Naive thymus-derived CD8-positive, alpha-beta T cell (primary cell): Measurements from ENCODE around the gene CCL25. TPM values are rescaled to one million over a fixed set of nuclear protein-coding genes. Genes with fewer than 3 reads are reported as not detected.
A peak's percentile ranks its signal among the peaks of the same experiment; 100 is the strongest.

Source experiments
- ATAC-seq, 2 donors: fragments of 150-1000 bp; cut with Tn5 transposase in 1 of 2; sonication (Bioruptor Pico), chemical (Tn5 transposase) in 1 of 2; 1 replicate in 1 of 2; 2 replicates in 1 of 2; pipeline ENCODE4 v1.10.0; 2021; ENCODE audit warnings: mild to moderate bottlenecking in 2 of 2, moderate library complexity in 2 of 2
- POLR2A ChIA-PET: fragments of 350-600 bp; sonication (Branson Sonifier 250); formaldehyde crosslinking; loops from one replicate; lab custom pipeline; 2021; ENCODE audit warnings: antibody characterized with exemption; lab: Charles Lee
- DNase-seq, 10 donors: peaks; one replicate each; pipeline versions ENCODE4 v3.0.0 to v3.0.0-alpha.2; 2020 to 2022
- H3K27ac Mint-ChIP-seq, 10 donors: one replicate each; pipeline ENCODE4 v1.8.0; 2020 to 2022; ENCODE audit warnings: mild to moderate bottlenecking in 10 of 10, mixed read lengths in 10 of 10, moderate library complexity in 4 of 10, inconsistent platforms in 1 of 10
- H3K27me3 Mint-ChIP-seq, 5 donors: one replicate each; pipeline ENCODE4 v1.8.0; 2021 to 2022; ENCODE audit warnings: mixed read lengths in 5 of 5
- H3K36me3 Mint-ChIP-seq, 3 donors: one replicate each; pipeline ENCODE4 v1.8.0; 2020 to 2022; ENCODE audit warnings: mixed read lengths in 3 of 3, mild to moderate bottlenecking in 2 of 3, inconsistent platforms in 1 of 3
- H3K4me1 Mint-ChIP-seq, 4 donors: one replicate each; pipeline ENCODE4 v1.8.0; 2021 to 2022; ENCODE audit warnings: mixed read lengths in 4 of 4
- H3K4me3 Mint-ChIP-seq, 10 donors: one replicate each; pipeline ENCODE4 v1.8.0; 2020 to 2022; ENCODE audit warnings: mild to moderate bottlenecking in 10 of 10, mixed read lengths in 10 of 10, moderate library complexity in 6 of 10, inconsistent platforms in 1 of 10
- H3K9me3 Mint-ChIP-seq, 9 donors: one replicate each; pipeline ENCODE4 v1.8.0; 2020 to 2022; ENCODE audit warnings: mixed read lengths in 9 of 9, mild to moderate bottlenecking in 3 of 9, inconsistent platforms in 1 of 9, moderate library complexity in 1 of 9
- polyA plus RNA-seq, 3 donors: library from polyadenylated mRNA; unstranded; fragments of 300-500 nt; fragmentation: Illumina TruSeq; gene quantifications; one replicate each; pipeline ENCODE4 v1.2.3, GENCODE V29; 2021
- total RNA-seq, 8 experiments: library from RNA in 2 of 8; stranded (reverse) in 2 of 8; gene quantifications; one replicate each; pipeline ENCODE4 v1.2.3 and lab custom pipeline; 2021 to 2026

CCL25 gene
- total and polyA plus RNA-seq, 5 experiments from 2014 or later: 0.22 to 0.36 TPM; not detected in 3

DNA sequence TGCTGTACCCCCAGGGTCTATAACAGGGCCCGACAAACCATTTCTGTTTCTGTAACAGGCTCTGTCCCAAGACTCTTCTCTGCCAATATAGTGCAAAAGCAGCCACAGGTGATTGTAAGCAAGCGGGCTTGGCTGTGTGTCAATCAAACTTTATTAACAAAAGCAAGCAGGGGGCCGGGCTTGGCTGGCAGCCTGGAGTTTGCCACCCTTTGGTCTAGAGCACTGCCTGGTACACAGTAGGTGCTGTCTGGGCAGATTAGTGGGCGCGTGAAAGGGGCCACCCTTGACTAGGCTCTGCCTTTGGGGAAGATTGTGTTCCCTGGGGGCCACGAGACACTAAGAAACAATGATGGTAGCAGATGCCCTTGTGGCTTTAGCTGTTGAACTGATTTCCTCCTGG is 27.4 kb downstream of the CCL25 start:
- H3K9me3 Mint-ChIP-seq: no peaks in the 10 kb centered on the region
- POLR2A ChIA-PET: no interaction called here
- peaks cover 0 to 3% (median 0%) of the 10 kb centered on the region in 4 donors for H3K4me1 Mint-ChIP-seq
- DNase-seq (no peak), ATAC-seq (no peak)
- H3K36me3 Mint-ChIP-seq: no peaks in the 10 kb centered on the region
- no peak overlapping the region for H3K27ac Mint-ChIP-seq
- peaks cover 0 to 7% (median 0%) of the 10 kb centered on the region in 5 donors for H3K27me3 Mint-ChIP-seq
- H3K4me3 Mint-ChIP-seq: no peak overlapping the region

DNA sequence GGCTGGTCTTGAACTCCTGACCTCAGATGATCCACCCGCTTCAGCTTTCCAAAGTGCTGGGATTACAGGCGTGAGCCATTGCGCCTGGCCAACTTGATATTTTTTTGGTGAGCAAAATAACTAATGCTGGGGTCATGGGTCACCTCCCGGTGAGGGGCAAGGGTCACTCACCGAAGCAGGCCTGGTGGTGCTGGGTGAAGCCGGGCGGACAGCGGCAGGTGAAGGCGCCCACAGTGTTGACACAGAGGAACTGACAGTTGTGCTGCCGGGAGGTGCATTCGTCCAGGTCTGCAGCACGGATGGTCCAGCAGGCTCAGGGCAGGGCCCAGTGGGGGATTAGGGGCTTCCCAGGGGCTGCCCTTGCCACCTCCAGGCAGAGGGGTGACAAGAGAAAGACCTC is 28.3 kb downstream of the CCL25 start:
- ATAC-seq (no peak), DNase-seq (peak in 1 of 10 donors; percentile 26)
- H3K27me3 Mint-ChIP-seq: peaks cover 0 to 10% (median 0%) of the 10 kb centered on the region in 5 donors
- no peak overlapping the region for H3K27ac Mint-ChIP-seq
- POLR2A ChIA-PET: interaction anchor here (0.7 kb wide), 1 partner anchor 508 kb away, joined by 4 read pairs; no protein-coding TSS in a partner anchor
- no peaks in the 10 kb centered on the region for H3K9me3 Mint-ChIP-seq
- H3K4me3 Mint-ChIP-seq: no peak overlapping the region
- H3K4me1 Mint-ChIP-seq: peaks cover 0 to 3% (median 0%) of the 10 kb centered on the region in 4 donors
- H3K36me3 Mint-ChIP-seq: no peaks in the 10 kb centered on the region

DNA sequence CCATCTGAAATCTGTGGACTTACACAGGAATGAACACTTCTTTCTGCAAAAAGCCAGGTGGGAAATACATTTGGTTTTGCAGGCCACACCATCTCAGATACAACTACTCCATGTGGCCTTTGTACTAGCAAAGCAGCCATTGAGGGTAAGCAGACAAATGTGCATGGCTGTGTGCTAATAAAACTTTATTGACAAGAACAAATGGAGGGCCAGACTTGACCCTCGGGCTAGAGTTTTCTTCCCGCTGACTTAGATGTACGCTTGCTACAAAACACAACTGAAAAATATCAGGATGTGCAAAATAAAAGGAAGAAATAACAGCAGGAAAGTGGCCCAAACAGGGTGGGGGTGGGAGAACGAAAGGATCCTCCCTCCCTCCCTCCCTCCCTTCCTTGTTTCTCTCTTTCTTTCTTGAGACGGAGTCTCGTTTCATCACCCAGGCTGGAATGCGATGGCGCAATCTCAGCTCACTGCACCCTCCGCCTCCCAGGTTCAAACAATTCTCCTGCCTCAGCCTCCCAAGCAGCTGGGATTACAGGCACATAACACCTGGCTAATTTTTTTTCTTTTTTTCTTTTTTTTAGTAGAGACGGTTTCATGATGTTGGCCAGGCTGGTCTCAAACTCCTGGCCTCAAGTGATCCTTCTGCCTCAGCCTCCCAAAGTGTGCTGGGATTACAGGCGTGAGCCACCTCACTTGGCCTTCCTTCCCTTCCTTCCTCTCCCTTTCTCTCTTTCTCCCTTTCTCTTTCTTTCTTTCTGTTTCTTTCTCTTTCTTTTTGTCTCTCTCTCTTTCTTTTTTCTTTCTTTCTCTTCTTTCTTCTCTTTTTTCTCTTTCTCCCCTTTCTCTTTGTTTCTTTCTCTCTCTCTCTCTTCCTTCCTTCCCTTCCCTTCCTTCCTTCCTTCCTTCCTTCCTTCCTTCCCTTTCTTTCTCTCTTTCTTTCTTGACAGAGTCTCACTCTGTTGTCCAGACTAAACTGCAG is 29.3 kb downstream of the CCL25 start:
- Mint-ChIP-seq H3K9me3 (no peaks in the 10 kb centered on the region), H3K36me3 (no peaks in the 10 kb centered on the region), H3K27ac (peak overlapping the region in 1 of 10 donors; percentile 40), H3K4me1 (peaks cover 0 to 3% (median 0%) of the 10 kb centered on the region in 4 donors), H3K4me3 (no peak overlapping the region), H3K27me3 (peaks cover 0 to 10% (median 0%) of the 10 kb centered on the region in 5 donors)
- ATAC-seq (no peak), DNase-seq (no peak)
- POLR2A ChIA-PET: no interaction called here

DNA sequence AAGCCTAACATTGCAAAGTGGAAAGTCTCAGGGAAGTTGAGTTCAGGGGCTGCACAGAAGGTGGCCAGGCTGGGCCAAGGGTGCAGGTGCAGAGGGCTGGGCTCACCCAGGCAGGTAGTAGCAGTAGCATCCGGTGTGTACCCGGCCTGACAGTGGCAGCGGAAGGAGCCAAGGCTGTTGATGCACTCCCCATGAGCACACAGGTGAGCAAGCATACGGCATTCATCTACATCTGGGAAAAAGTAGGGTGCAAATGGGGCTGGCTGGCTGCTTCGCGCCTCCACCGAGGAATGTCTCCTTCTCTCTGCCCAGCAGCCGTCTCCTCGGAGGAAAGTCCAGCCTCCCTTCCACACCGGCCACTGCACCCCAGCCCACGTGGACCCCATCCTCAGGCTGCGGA is 30.6 kb downstream of the CCL25 start:
- peak in 1 of 10 donors; percentile 54 for DNase-seq
- no peak for ATAC-seq
- Mint-ChIP-seq H3K4me1 (peaks cover 0 to 3% (median 0%) of the 10 kb centered on the region in 4 donors), H3K27ac (no peak overlapping the region), H3K4me3 (no peak overlapping the region), H3K9me3 (no peaks in the 10 kb centered on the region), H3K36me3 (no peaks in the 10 kb centered on the region), H3K27me3 (peaks cover 0 to 10% (median 0%) of the 10 kb centered on the region in 5 donors)
- POLR2A ChIA-PET: no interaction called here

DNA sequence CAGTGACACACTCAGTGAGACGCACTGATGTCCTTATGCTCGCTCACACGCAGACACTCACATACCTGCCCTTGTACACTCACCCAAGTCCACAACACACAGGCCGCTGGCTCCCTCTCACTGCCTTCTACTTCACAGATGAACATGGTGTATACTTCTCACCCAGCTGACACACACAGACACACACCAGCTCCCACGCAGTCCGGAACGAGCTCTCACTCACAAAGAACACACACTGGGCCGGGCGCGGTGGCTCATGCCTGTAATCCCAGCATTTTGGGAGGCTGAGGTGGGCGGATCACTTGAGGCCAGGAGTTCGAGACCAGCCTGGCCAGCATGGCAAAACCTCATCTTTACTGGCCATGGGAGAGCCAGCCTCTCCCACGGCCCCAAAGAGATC is 31.6 kb downstream of the CCL25 start:
- DNase-seq (peak in 1 of 10 donors; percentile 43), ATAC-seq (no peak)
- Mint-ChIP-seq H3K9me3 (no peaks in the 10 kb centered on the region), H3K27ac (peak overlapping the region in 1 of 10 donors; percentile 58), H3K27me3 (peaks cover 0 to 10% (median 0%) of the 10 kb centered on the region in 5 donors), H3K36me3 (no peaks in the 10 kb centered on the region), H3K4me1 (peaks cover 0 to 3% (median 0%) of the 10 kb centered on the region in 4 donors), H3K4me3 (no peak overlapping the region)
- POLR2A ChIA-PET: no interaction called here

DNA sequence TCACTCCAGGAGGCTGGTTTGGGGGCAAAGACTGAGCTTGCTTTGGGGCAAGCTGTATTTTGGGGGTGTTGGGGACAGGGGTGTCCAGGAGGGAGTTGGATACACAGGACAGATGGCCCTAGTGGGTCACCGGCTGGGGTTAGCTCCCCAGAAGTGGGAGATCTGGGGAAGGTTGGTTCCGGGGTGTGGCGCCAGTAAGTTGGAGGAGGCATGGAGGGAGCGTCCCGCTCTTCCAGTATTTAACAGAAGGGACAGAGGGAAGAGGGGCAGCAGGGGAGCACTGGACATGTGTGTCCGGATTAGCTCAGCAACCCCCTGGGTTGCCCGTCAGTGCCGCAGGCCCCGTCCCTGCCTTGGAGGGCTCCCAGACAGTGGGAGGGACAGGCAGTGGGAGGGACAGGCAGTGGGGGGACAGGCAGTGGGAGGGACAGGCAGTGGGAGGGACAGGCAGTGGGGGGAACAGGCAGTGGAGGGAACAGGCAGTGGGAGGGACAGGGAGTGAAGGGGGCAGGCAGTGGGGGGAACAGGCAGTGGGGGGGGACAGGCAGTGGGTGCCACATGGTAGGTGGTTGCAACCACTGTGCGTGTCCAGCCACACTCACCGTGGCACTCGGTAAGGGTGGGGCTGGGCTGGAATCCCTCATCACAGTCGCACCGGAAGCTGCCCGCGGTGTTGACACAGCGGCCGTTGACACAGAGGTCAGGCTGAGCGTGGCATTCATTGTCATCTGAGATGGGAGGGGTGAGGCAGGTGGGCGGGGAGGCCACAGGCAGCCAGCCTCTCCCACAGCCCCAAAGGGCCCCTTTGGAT is 33.2 kb downstream of the CCL25 start:
- no peaks in the 10 kb centered on the region for H3K9me3 Mint-ChIP-seq
- H3K4me3 Mint-ChIP-seq: no peak overlapping the region
- H3K27me3 Mint-ChIP-seq: peaks cover 0 to 10% (median 0%) of the 10 kb centered on the region in 5 donors
- H3K27ac Mint-ChIP-seq: peak overlapping the region in 1 of 10 donors; percentile 60
- H3K4me1 Mint-ChIP-seq: peaks cover 0 to 5% (median 0%) of the 10 kb centered on the region in 4 donors
- ATAC-seq (no peak), DNase-seq (peak in 1 of 10 donors; percentile 46)
- no peaks in the 10 kb centered on the region for H3K36me3 Mint-ChIP-seq
- POLR2A ChIA-PET: interaction anchor here (0.5 to 0.6 kb wide), 2 partner anchors 74 to 249 kb away, joined by 3 to 5 read pairs; no protein-coding TSS in a partner anchor

DNA sequence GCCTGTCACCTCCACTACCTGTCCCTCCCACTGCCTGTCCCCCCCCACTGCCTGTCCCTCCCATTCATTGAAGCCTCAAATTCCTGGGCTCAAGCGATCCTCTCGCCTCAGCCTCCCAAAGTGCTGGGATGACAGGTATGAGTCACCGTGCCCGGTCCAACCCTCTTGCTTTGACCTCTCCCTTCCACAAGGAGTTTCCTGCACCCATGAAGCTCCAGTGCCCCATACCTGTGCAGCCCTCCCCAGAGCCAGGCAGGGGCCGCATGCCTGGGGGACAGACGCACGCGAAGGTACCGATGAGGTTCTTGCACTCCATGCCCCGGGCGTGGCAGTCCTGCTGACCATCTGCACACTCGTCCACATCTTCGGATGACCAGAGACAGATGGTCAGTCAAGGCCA is 34.3 kb downstream of the CCL25 start:
- peaks cover 0 to 3% (median 0%) of the 10 kb centered on the region in 9 donors for H3K9me3 Mint-ChIP-seq
- H3K4me3 Mint-ChIP-seq: no peak overlapping the region
- no peak for ATAC-seq
- DNase-seq: no peak
- no peak overlapping the region for H3K27ac Mint-ChIP-seq
- POLR2A ChIA-PET: no interaction called here
- H3K36me3 Mint-ChIP-seq: no peaks in the 10 kb centered on the region
- H3K4me1 Mint-ChIP-seq: peaks cover 0 to 5% (median 0%) of the 10 kb centered on the region in 4 donors
- peaks cover 0 to 10% (median 0%) of the 10 kb centered on the region in 5 donors for H3K27me3 Mint-ChIP-seq

DNA sequence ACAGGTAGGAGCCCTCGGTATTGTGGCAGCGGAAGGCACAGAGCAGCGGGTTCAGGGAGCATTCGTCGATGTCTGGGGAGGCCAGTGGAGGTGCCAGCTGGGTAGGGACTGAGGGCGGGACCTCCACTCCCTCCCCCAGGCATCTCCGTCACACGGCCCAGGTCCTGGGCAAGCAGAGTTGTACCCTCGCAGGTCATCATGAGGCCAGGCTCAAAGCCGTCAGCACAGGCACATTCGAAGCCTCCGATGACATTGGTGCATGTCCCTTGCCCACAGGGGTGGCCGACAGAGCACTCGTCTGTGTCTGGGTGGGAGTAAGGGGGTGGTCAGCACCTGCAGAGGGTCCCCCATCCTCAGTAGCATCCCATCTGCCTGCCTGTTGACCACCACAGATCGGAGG is 35.3 kb downstream of the CCL25 start:
- POLR2A ChIA-PET: no interaction called here

DNA sequence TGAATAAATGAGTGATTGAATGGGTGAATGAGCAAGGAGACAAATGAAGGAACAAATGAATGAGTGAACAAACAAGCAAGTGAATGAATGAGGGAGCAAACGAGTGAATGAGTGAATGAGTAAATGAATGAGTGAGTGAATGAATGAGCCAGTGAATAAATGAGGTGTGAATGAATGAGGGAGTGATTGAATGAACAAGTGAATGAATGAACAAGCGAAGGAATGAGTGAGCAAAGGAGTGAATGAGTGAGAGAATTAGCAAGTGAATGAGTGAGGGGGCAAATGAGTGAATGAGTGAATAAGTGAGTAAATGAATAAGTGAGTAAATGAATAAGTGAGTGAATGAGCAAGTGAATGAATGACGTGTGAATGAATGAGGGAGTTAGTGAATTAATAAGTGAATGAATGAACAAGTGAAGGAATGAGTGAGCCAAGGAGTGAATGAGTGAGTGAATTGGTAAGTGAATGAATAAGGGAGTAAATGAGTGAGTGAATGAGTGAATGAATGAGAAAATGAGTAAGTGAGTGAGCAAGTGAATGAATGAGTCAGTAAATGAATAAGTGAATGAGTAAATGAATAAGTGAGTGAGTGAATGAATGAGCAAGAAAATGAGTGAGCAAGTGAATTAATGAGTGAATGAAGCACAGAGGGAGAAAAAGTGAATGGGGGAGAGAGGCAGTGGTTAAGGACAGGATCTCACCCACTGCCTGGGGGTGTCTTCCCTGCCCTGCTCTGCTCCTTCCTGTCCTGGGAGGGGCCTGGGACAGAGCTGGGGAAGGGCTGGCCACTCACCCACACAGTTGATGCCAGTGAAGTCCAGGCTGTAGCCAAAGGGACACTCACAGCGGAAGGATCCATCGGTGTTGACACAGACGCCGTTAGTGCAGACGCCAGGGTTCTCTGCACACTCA is 36.4 kb downstream of the CCL25 start:
- POLR2A ChIA-PET: no interaction called here
- H3K4me3 Mint-ChIP-seq: no peak overlapping the region
- no peak for ATAC-seq
- peaks cover 0 to 1% (median 0%) of the 10 kb centered on the region in 3 donors for H3K36me3 Mint-ChIP-seq
- H3K27me3 Mint-ChIP-seq: peaks cover 0 to 9% (median 0%) of the 10 kb centered on the region in 5 donors
- H3K27ac Mint-ChIP-seq: no peak overlapping the region
- DNase-seq: no peak
- H3K9me3 Mint-ChIP-seq: peaks cover 0 to 13% (median 6%) of the 10 kb centered on the region in 9 donors
- H3K4me1 Mint-ChIP-seq: peaks cover 0 to 2% (median 0%) of the 10 kb centered on the region in 4 donors

More for the DNA sequence above, 35.3 kb downstream of the CCL25 start:
- H3K4me3 Mint-ChIP-seq: no peak overlapping the region
- H3K4me1 Mint-ChIP-seq: peaks cover 0 to 3% (median 0%) of the 10 kb centered on the region in 4 donors
- H3K9me3 Mint-ChIP-seq: peaks cover 0 to 4% (median 0%) of the 10 kb centered on the region in 9 donors
- H3K27me3 Mint-ChIP-seq: peaks cover 0 to 10% (median 0%) of the 10 kb centered on the region in 5 donors
- no peak for DNase-seq
- no peak for ATAC-seq
- H3K27ac Mint-ChIP-seq: no peak overlapping the region
- no peaks in the 10 kb centered on the region for H3K36me3 Mint-ChIP-seq

DNA sequence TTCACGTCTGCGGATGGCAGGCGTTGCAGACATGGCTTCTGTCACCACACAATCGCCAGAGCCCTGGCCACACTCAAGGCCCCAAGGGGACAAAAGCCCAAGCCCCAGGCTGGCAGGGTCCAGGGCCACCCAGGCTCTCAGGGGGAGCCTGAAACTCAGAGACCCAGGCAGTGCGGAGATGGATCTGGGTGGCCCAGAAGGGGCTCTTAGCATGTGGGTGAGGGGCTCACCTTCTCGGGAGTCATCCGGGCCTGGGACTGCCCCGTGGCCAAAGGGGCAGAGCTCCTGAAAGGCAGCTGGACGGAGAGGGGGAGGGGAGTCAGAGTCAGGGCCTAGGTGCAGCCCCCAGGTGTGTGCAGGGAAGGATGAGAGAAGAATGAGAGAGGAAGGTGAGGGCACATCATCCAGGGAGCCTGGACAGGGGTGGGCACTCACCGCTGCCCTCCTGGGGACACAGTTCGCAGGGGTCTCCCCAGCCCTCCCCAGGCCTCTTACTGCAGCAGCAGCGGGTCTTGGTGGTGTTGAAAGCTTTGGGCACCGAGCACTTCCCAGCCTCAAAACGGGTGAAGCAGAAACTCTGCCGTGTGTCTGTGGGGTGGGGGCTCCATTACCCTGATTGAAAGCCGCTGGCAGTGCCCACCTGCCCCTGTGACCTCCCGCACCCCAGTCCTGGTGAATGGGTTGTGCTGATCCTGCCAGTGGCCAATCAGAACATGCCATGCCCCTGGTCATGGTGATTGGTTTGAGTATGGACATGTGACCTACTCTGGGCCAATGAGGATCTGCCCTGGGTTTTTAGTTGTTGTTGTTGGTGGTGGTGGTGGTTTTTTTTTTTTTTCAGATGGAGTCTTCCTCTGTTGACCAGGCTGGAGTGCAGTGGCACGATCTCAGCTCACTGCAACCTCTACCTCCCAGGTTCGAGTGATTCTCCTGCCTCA is 37.4 kb downstream of the CCL25 start:
- Mint-ChIP-seq H3K27me3 (peaks cover 0 to 8% (median 0%) of the 10 kb centered on the region in 5 donors), H3K27ac (no peak overlapping the region), H3K4me3 (no peak overlapping the region), H3K9me3 (peaks cover 0 to 21% (median 12%) of the 10 kb centered on the region in 9 donors), H3K36me3 (peaks cover 0 to 6% (median 3%) of the 10 kb centered on the region in 3 donors), H3K4me1 (peaks cover 0 to 2% (median 0%) of the 10 kb centered on the region in 4 donors)
- no peak for ATAC-seq
- DNase-seq: peak in 1 of 10 donors; percentile 10
- POLR2A ChIA-PET: no interaction called here

DNA sequence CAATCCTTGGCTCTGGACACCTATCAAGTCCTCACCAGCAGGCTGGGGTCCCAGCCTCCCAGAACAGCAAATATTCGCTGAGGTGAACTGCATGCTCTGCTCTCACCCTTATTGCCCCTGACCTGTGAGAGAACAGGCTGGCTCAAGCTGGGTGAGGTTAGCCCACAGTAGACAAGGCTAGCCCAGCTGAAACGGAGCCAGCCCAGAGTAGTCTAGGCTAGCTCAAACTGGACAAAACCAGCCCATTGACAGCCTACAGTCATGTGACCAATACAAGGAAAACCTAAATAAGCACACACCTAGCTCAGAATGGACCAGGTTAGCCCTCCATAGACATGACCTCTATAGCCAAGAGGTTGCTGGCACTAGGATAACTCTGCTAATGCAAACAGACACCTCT is 38.4 kb downstream of the CCL25 start:
- POLR2A ChIA-PET: no interaction called here
- peaks cover 0 to 6% (median 0%) of the 10 kb centered on the region in 5 donors for H3K27me3 Mint-ChIP-seq
- H3K4me3 Mint-ChIP-seq: no peak overlapping the region
- peaks cover 0 to 2% (median 0%) of the 10 kb centered on the region in 4 donors for H3K4me1 Mint-ChIP-seq
- no peak overlapping the region for H3K27ac Mint-ChIP-seq
- peaks cover 3 to 6% (median 3%) of the 10 kb centered on the region in 3 donors for H3K36me3 Mint-ChIP-seq
- ATAC-seq: no peak
- peak in 1 of 10 donors; percentile 53 for DNase-seq
- peaks cover 0 to 29% (median 12%) of the 10 kb centered on the region in 9 donors for H3K9me3 Mint-ChIP-seq
